Stimulated activated CD4-positive, alpha-beta T cell treated with anti-CD3 and anti-CD28 coated beads, Interleukin-12 subunit alpha, Interleukin-12 subunit beta, amount 100 ng/mL, for 24 hours (primary cell): ENCODE data around the gene KCNE4.
"Not testable (repeated sequence)": the region's sequence is repeated elsewhere in the genome, so short reads cannot be mapped to it uniquely, and the experiment has no call there.

ENCODE experiments used
- DNase-seq, 2 experiments: peaks; one replicate each; pipeline ENCODE4 v3.0.0-alpha.2; 2020; ENCODE audit warnings: low read depth in 2 of 2

KCNE4 gene

GRCh38 chr2:223058952-223059716 lies 7.1 kb downstream of the KCNE4 start:
- no peak for DNase-seq

GRCh38 chr2:223060201-223060825 lies 8.3 kb downstream of the KCNE4 start:
- no peak for DNase-seq

- no peak for DNase-seq
Measured at GRCh38 chr2:223062396-223062795, 10.4 kb downstream of the KCNE4 start.

GRCh38 chr2:223065107-223065506 lies 13.1 kb downstream of the KCNE4 start:
- no peak for DNase-seq

- no peak for DNase-seq
Measured at GRCh38 chr2:223066721-223067120, 14.7 kb downstream of the KCNE4 start.

GRCh38 chr2:223068071-223068470 lies 16.1 kb downstream of the KCNE4 start:
- no peak for DNase-seq

GRCh38 chr2:223069465-223069864 lies 17.5 kb downstream of the KCNE4 start:
- DNase-seq, result no peak

- DNase-seq, result no peak
Measured at GRCh38 chr2:223069988-223070387, 18.0 kb downstream of the KCNE4 start.

GRCh38 chr2:223071139-223071538 lies 19.1 kb downstream of the KCNE4 start:
- DNase-seq, result no peak

GRCh38 chr2:223072826-223073225 lies 20.8 kb downstream of the KCNE4 start:
- DNase-seq, result no peak

- DNase-seq, result no peak
Measured at GRCh38 chr2:223075301-223076270, 23.6 kb downstream of the KCNE4 start.

GRCh38 chr2:223076573-223076972 lies 24.6 kb downstream of the KCNE4 start:
- DNase-seq, result no peak

- no peak for DNase-seq
Measured at GRCh38 chr2:223078482-223078881, 26.5 kb downstream of the KCNE4 start.

GRCh38 chr2:223079378-223079777 lies 27.4 kb downstream of the KCNE4 start:
- no peak for DNase-seq

GRCh38 chr2:223079925-223080324 lies 27.9 kb downstream of the KCNE4 start:
- DNase-seq, result no peak

- not testable (repeated sequence) for DNase-seq
Measured at GRCh38 chr2:223080790-223081360, 28.9 kb downstream of the KCNE4 start.

- DNase-seq, result no peak
Measured at GRCh38 chr2:223081789-223082188, 29.8 kb downstream of the KCNE4 start.

GRCh38 chr2:223082706-223083105 lies 30.7 kb downstream of the KCNE4 start:
- DNase-seq, result no peak

- no peak for DNase-seq
Measured at GRCh38 chr2:223083402-223084070, 31.5 kb downstream of the KCNE4 start.

GRCh38 chr2:223084873-223085272 lies 32.9 kb downstream of the KCNE4 start:
- no peak for DNase-seq

- no peak for DNase-seq
Measured at GRCh38 chr2:223086370-223086981, 34.5 kb downstream of the KCNE4 start.
